ENCODE data around the gene GCAT. TPM values are rescaled to one million over a fixed set of nuclear protein-coding genes. Genes with fewer than 3 reads are reported as not detected.

GCAT gene
- total RNA-seq, 2 donors from 2014 or later = 0.78 to 2.6 TPM

DNA sequence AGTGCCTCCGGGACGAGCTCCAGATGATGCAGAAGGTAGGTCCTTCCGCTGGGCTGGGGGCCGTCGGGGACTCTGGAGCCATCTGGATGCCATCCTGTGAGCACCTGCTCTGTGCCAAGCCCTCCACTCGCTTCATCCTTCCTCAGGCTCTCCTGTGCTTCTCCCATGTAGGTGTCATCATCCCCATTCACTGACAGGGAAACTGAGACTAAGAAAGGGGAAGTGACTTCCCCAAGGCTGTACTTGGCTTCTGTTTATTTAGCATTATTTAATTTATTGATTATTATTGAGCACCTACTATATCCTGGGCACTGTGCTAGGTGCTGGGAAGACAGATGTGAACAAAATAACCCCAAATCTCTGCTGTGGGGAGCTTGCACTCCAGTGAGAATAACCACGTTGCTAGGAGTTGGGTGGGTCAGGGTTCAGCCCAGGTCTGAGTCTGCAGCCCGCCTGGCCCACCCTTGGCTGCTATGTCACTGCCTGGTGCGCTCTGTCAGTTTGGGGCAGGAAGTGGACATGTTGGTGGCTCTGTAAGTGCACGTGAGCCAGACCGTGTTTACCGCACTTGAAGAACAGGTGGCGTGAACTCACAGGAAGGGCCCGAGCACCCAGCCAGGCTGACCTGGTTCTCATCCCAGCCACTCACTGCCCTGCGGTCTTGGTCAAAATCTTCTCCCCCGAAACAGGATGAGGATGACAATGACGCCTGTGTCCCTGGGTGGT is 35.9 kb upstream of the GCAT start:
- no peaks in the 10 kb centered on the region for H3K9me3 ChIP-seq (ENCODE audit: control insufficient read depth, low read length, poor library complexity, severe bottlenecking)
- no peak for DNase-seq
- Mint-ChIP-seq H3K4me3 (no peak overlapping the region), H3K27me3 (no peaks in the 10 kb centered on the region), H3K27ac (no peak overlapping the region), H3K36me3 (ENCODE audit: low read depth) (peaks cover 2% of the 10 kb centered on the region), H3K4me1 (peaks cover 4% of the 10 kb centered on the region)
- no peak for ATAC-seq

DNA sequence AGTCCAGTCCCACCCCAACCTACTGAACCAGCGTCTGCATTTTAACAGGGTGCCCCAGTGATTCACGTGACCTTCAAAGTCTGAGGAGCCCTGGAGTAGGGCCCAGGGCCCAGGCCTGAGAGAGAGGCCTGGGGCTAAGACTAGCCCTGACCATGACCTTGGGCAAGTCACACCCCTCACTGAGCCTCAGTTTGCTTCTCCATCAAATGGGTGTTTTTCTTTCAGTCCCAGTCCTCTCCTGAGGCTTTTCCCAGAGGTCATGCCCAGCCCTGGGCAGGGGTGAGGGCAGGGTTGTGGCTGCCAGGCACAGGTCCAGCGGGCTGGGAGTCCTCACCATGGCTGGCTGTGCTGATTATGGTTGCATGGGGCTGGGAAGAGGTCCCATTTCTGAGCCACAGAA is 33.0 kb upstream of the GCAT start:
- Mint-ChIP-seq H3K27me3 (no peaks in the 10 kb centered on the region), H3K36me3 (ENCODE audit: low read depth) (peaks cover 2% of the 10 kb centered on the region), H3K4me3 (no peak overlapping the region), H3K4me1 (peaks cover 4% of the 10 kb centered on the region), H3K27ac (no peak overlapping the region)
- H3K9me3 ChIP-seq (ENCODE audit: control insufficient read depth, low read length, poor library complexity, severe bottlenecking) = no peaks in the 10 kb centered on the region
- no peak for DNase-seq
- ATAC-seq = no peak

DNA sequence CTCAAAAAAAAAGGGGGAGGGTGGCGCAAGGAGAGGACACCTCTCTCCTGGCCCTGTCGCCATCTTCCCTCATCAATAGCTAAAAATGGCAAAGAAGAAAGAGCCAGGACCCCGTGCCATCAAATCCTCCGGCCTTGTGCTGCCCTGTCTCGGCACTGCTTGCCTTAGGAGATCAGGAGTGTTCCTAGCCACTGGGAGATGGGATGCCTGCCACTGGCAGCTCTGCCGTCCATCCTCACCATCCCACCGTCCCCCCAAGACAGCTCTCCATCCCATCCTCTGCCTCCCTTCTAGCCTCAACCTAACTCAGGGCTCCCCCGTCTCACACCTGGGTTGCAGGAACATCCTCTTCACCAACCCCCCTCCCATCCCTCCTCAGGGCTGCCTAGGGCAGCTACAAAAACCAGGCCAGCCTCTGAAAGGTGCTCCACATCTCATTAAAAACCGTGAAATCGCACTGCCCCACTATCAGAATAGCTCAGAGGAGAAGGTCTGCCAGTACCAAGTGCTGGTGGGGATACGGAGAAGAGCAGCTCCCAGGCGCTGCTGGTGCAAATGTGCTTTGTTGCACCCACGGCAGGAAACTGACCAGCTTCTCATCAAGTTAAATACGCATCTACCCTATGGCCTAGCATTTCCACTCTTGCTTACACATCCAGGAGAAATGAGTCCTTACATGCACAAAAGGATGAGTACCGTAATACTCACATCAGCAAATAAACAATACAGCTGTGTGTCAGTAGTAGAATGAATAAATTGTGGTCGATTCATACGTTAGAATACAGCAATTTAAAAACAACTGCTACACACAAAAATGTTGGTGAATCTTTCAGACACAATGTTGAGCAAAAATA is 31.7 kb upstream of the GCAT start:
- Mint-ChIP-seq H3K4me1 (peaks cover 4% of the 10 kb centered on the region), H3K36me3 (ENCODE audit: low read depth) (peaks cover 2% of the 10 kb centered on the region), H3K4me3 (no peak overlapping the region), H3K27ac (no peak overlapping the region), H3K27me3 (no peaks in the 10 kb centered on the region)
- no peaks in the 10 kb centered on the region for H3K9me3 ChIP-seq (ENCODE audit: control insufficient read depth, low read length, poor library complexity, severe bottlenecking)
- ATAC-seq (no peak), DNase-seq (no peak)

DNA sequence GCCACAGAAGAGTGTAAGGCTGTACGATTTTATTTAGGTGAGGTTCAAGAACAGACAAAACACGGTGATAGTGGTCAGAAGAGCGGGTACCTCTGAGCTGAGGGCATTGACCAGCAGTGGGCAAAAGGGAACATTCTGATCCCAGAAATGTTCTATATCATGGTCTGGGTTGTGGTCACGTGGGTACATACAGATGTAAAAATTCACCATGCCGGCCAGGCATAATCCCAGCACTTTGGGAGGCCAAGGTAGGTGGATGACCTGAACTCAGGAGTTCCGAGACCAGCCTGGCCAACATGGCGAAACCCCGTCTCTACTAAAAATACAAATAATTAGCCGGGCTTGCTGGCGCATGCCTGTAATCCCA is 31.1 kb upstream of the GCAT start:
- ATAC-seq (no peak), DNase-seq (no peak)
- Mint-ChIP-seq H3K4me3 (no peak overlapping the region), H3K4me1 (peaks cover 4% of the 10 kb centered on the region), H3K27me3 (no peaks in the 10 kb centered on the region), H3K27ac (no peak overlapping the region), H3K36me3 (ENCODE audit: low read depth) (peaks cover 2% of the 10 kb centered on the region)
- no peaks in the 10 kb centered on the region for H3K9me3 ChIP-seq (ENCODE audit: control insufficient read depth, low read length, poor library complexity, severe bottlenecking)

DNA sequence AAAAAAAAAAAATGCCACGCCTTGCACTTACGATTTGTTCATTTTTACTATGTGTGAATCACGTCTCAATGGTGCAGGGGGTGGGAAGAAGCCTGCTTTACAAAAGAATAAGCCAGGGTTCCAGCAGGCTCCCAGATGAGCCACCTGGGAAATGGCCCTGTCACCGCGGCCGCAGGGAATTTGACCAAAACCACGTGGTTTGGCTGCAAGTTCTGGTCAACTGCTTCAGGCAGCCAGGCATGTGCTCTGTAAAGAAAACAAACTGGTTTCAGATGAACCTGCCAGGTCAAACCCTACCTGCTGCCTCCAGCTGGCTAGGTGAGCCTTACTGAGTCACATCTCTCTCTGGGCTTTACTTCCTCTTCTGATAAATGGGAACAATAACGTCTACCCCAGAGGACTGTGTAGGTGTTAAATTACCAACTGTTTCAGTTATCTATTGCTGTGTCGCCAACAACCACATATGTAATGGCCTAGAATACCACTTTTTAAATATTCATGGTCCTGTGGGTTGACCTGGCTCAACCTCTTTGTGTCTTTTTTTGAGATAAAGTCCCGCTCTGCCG is 30.5 kb upstream of the GCAT start:
- H3K9me3 ChIP-seq (ENCODE audit: control insufficient read depth, low read length, poor library complexity, severe bottlenecking) = no peaks in the 10 kb centered on the region
- DNase-seq = no peak
- Mint-ChIP-seq H3K36me3 (ENCODE audit: low read depth) (peaks cover 2% of the 10 kb centered on the region), H3K27ac (no peak overlapping the region), H3K4me1 (peaks cover 4% of the 10 kb centered on the region), H3K4me3 (no peak overlapping the region), H3K27me3 (no peaks in the 10 kb centered on the region)
- no peak for ATAC-seq

DNA sequence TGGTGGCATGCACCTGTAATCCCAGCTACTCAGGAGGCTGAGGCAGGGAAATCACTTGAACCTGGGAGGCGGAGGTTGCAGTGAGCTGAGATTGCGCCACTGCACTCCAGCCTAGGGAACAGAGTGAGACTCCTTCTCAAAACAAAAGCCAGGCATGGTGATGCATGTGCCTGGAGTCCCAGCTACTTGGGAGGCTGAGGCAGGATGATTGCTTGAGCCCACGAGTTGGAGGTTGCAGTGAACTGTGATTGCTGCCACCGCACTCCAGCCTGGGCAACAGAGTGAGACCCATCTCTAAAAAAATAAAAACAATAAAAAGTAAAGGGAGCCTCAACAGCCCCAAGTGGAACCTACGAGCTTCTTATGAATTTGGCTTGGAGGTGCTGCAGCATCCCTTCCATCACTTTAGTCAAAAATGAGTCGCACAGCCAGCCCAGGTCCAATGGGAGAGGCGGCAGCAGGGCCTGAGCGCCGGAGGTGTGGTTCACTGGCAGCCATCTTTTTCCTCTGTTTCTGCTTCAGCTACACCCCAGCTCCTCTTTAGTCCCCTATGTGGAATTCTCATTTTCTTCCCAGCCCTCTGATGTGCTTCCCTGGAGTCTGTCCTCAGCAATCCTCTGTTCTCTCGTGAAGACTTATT is 29.2 kb upstream of the GCAT start:
- Mint-ChIP-seq H3K27me3 (no peaks in the 10 kb centered on the region), H3K27ac (no peak overlapping the region), H3K4me3 (no peak overlapping the region), H3K4me1 (peaks cover 4% of the 10 kb centered on the region), H3K36me3 (ENCODE audit: low read depth) (peaks cover 2% of the 10 kb centered on the region)
- no peaks in the 10 kb centered on the region for H3K9me3 ChIP-seq (ENCODE audit: control insufficient read depth, low read length, poor library complexity, severe bottlenecking)
- no peak for DNase-seq
- ATAC-seq = no peak

DNA sequence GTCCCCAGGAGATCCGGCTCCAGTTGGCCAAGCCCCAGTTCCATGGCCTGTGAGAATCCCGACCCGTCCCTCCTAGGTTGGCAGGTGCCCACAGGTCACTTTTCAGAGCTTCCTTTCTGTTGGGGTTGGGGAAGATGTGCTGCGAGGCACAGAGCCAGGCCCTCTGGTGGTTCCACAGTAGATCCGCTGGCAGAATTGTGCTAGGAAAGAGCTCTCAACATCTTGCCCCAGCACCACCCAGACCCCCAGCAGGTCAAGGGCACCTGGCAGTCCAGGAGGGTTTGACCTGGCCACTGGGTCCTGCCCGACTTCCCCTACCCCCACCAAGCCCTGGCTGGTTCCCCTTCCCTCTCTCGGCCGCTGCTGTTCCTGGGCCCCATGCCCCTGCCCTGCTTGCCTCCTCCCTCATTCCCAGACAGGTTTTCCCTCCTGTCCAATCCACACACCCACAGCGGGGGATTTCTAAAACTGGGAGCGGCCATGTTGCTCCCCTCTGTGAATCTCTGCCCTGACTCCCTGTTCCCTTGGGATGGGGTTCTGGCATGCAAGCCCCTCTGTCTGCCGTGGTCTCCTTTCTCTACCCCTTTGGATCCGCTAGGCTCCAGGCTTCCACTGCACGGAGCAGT is 26.2 kb upstream of the GCAT start:
- no peak for ATAC-seq
- H3K4me1 Mint-ChIP-seq = peaks cover 3% of the 10 kb centered on the region
- no peak overlapping the region for H3K4me3 Mint-ChIP-seq
- no peaks in the 10 kb centered on the region for H3K9me3 ChIP-seq (ENCODE audit: control insufficient read depth, low read length, poor library complexity, severe bottlenecking)
- H3K27me3 Mint-ChIP-seq = peaks cover 10% of the 10 kb centered on the region
- no peaks in the 10 kb centered on the region for H3K36me3 Mint-ChIP-seq (ENCODE audit: low read depth)
- H3K27ac Mint-ChIP-seq = no peak overlapping the region
- DNase-seq = no peak

DNA sequence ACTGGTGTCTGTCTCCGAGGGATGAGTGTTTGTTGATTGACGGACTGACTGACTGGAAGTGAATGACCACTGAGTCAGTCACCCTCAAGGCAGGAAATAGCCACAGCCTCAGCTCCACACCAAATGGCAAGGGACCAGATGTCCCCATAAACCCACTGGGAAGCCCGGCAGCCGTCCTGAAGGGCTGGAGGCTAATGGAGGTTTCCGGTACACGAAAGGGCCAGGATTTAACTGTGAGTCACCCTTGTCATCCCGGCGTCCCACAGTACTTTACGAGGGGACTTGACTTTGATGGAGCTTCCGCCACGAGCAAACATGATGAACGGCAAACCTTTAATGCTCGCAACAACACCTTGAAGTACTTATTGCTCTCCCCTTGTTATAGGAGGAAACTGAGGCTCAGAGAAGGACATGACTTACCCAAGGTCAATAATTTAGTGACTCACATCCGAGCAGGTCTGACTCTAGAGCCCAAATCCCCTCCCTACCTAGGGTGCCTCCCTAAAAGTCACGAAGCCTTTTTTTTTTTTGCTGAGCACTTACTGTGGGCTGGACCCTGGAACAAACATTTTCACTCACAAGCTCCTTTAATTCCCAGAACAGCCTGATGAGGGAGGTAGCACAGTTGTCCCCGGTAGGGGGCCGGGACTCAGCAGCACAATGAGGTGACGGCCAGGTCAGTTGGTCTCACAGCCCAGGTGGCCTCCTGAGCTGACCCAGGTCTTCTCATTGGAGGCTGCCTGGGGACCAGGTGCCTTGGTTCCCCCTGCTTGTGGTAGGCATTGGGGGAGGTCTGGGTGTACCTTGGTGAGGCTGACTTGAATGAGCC is 25.2 kb upstream of the GCAT start:
- Mint-ChIP-seq H3K27me3 (peaks cover 10% of the 10 kb centered on the region), H3K4me1 (peaks cover 3% of the 10 kb centered on the region), H3K36me3 (ENCODE audit: low read depth) (no peaks in the 10 kb centered on the region), H3K27ac (no peak overlapping the region), H3K4me3 (no peak overlapping the region)
- H3K9me3 ChIP-seq (ENCODE audit: control insufficient read depth, low read length, poor library complexity, severe bottlenecking) = no peaks in the 10 kb centered on the region
- DNase-seq (no peak), ATAC-seq (no peak)

DNA sequence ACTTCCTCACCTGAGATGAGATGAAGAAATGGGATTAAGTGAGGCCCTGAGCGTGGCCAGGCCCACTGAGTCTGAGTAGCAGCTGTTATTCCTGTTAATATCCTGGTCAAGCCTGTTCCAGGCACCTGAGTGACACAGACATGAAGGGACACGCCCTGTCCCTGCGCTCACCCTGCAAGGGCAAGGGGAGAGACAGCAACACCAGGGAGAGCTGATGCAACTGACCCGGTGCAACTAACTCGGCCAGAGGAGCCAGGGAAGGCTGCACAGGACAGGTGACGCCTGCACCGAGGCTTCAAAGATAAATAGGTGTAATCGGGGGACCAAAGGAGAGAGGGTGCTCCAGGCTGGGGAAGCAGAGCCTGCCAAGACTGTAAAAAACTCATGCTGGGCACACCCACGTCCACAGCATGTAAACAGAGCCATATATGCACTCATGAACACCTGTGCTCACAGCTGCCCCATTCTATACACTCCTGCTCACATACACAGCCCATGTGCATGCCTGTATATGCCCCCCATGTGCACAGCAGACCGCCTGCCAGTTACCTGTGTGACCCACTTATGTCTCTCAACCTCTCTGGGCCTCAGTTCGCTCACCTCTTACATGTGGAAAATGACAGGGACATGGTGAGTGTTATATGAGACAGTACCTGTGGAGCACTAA is 22.8 kb upstream of the GCAT start:
- peaks cover 10% of the 10 kb centered on the region for H3K27me3 Mint-ChIP-seq
- no peak overlapping the region for H3K27ac Mint-ChIP-seq
- no peaks in the 10 kb centered on the region for H3K9me3 ChIP-seq (ENCODE audit: control insufficient read depth, low read length, poor library complexity, severe bottlenecking)
- ATAC-seq (no peak), DNase-seq (no peak)
- no peak overlapping the region for H3K4me3 Mint-ChIP-seq
- no peaks in the 10 kb centered on the region for H3K36me3 Mint-ChIP-seq (ENCODE audit: low read depth)
- peaks cover 3% of the 10 kb centered on the region for H3K4me1 Mint-ChIP-seq

DNA sequence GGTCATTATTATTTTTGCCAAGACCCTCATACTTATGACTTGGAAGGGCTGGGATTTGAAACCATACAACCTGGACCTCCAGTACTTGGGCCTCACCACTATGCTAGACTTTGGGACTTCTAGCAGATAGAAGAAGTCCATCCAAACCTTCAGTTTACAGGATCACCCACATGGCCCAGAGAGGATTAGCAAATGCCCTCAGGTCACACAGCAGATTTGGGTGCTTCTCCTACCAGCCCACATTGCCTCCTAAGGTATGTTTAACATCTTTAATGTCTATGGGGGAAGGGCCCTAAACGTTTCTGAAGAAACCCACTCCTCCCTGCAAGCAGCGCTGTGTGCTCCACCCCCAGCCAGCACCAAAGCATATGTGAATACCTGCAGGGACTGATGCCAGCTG is 17.5 kb upstream of the GCAT start:
- no peak overlapping the region for H3K4me3 Mint-ChIP-seq
- H3K4me1 Mint-ChIP-seq = peaks cover 3% of the 10 kb centered on the region
- ATAC-seq = no peak
- DNase-seq = no peak
- peaks cover 5% of the 10 kb centered on the region for H3K27me3 Mint-ChIP-seq
- no peaks in the 10 kb centered on the region for H3K9me3 ChIP-seq (ENCODE audit: control insufficient read depth, low read length, poor library complexity, severe bottlenecking)
- no peaks in the 10 kb centered on the region for H3K36me3 Mint-ChIP-seq (ENCODE audit: low read depth)
- no peak overlapping the region for H3K27ac Mint-ChIP-seq

DNA sequence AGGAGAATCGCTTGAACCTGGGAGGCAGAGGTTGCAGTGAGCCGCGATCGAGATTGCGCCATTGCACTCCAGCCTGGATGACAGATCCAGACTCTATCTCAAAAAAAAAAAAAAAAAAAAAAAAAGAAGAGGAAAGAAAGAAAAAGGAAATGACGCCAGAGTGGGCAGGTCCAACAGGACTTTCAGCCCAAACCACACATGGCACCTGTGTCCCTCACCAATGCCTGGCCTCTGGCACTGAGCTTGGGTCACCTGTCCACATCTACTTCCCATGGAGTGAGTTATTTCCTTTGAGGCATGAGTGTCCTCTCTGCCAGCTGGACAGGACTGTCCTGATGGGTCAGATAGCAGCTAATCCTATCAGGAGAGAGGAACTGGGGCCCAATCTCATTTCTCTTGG is 15.2 kb upstream of the GCAT start:
- H3K4me1 Mint-ChIP-seq = no peaks in the 10 kb centered on the region
- no peak overlapping the region for H3K4me3 Mint-ChIP-seq

DNA sequence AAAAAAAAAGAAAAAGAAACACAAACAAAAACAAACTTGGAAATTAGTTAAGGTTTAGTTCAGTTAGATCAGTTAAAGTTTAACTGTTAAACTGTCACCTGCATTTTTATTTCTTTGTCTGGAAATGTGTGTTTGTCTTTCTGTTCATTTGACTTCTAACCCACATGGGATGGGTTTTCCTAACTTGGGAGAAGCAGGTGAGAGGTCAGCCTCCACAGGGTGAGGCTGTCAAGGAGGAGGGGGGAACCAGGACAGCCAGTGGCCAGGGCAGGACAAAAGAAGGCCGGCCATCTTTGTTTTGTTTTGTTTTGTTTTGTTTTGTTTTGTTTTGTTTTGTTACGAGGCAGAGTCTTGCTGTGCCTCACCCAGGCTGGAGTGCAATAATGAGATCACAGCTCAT is 13.4 kb upstream of the GCAT start:
- ATAC-seq (no peak), DNase-seq (no peak)
- H3K9me3 ChIP-seq (ENCODE audit: control insufficient read depth, low read length, poor library complexity, severe bottlenecking) = no peaks in the 10 kb centered on the region
- no peak overlapping the region for H3K27ac Mint-ChIP-seq
- H3K27me3 Mint-ChIP-seq = no peaks in the 10 kb centered on the region
- H3K36me3 Mint-ChIP-seq (ENCODE audit: low read depth) = no peaks in the 10 kb centered on the region
- no peaks in the 10 kb centered on the region for H3K4me1 Mint-ChIP-seq
- H3K4me3 Mint-ChIP-seq = no peak overlapping the region

More for the DNA sequence above, 15.2 kb upstream of the GCAT start:
- Mint-ChIP-seq H3K27me3 (no peaks in the 10 kb centered on the region), H3K27ac (no peak overlapping the region), H3K36me3 (ENCODE audit: low read depth) (no peaks in the 10 kb centered on the region)
- no peak for ATAC-seq
- H3K9me3 ChIP-seq (ENCODE audit: control insufficient read depth, low read length, poor library complexity, severe bottlenecking) = no peaks in the 10 kb centered on the region
- no peak for DNase-seq

Measured in T-helper 17 cell (primary cell).